H9 (cell line): ENCODE data around the gene LEMD1. TPM values are rescaled to one million over a fixed set of nuclear protein-coding genes. Genes with fewer than 3 reads are reported as not detected.

Experiments used
- DNase-seq: peaks from one replicate; pipeline ENCODE4 v3.0.0-alpha.2; 2017
- H2AFZ ChIP-seq: one replicate; pipeline ENCODE4 v1.6.1; 2013; ENCODE audit warnings: mild to moderate bottlenecking, low read length, control low read depth, moderate library complexity
- H2AK5ac ChIP-seq: 2 replicates; pipeline ENCODE4 v1.6.1; 2013; ENCODE audit warnings: low read length, control low read depth, mixed read lengths; ENCODE audit not compliant: insufficient read length
- H2BK120ac ChIP-seq: one replicate; pipeline ENCODE4 v1.6.1; 2013; ENCODE audit warnings: low read depth, mild to moderate bottlenecking, low read length, control low read depth, inconsistent platforms; ENCODE audit not compliant: poor library complexity, severe bottlenecking
- H2BK12ac ChIP-seq: 2 replicates; pipeline ENCODE4 v1.6.1; 2013; ENCODE audit warnings: low read length, control low read depth, mixed read lengths, low read depth; ENCODE audit not compliant: insufficient read length
- H2BK15ac ChIP-seq: 2 replicates; pipeline ENCODE4 v1.6.1; 2013; ENCODE audit warnings: low read depth, low read length, control low read depth
- H2BK20ac ChIP-seq: one replicate; pipeline ENCODE4 v1.6.1; 2013; ENCODE audit warnings: low read depth, mild to moderate bottlenecking, low read length, control low read depth, inconsistent platforms; ENCODE audit not compliant: poor library complexity, severe bottlenecking
- H2BK5ac ChIP-seq: 2 replicates; pipeline ENCODE4 v1.6.1; 2013; ENCODE audit warnings: low read length, control low read depth, mixed read lengths; ENCODE audit not compliant: insufficient read length
- H3K14ac ChIP-seq: 2 replicates; pipeline ENCODE4 v1.6.1; 2013; ENCODE audit warnings: low read length, control low read depth; ENCODE audit not compliant: insufficient read depth
- H3K18ac ChIP-seq: 2 replicates; pipeline ENCODE4 v1.6.1; 2013; ENCODE audit warnings: low read depth, mild to moderate bottlenecking, mixed read lengths, low read length, control low read depth; ENCODE audit not compliant: insufficient read length
- H3K23ac ChIP-seq: 2 replicates; pipeline ENCODE4 v1.6.1; 2013; ENCODE audit warnings: low read length, control low read depth, mixed read lengths, low read depth; ENCODE audit not compliant: insufficient read length
- H3K23me2 ChIP-seq: 2 replicates; pipeline ENCODE4 v1.6.1; 2013; ENCODE audit warnings: low read depth, mild to moderate bottlenecking, mixed read lengths, low read length, control low read depth; ENCODE audit not compliant: insufficient read length, poor library complexity, severe bottlenecking
- H3K27ac ChIP-seq: 2 replicates; pipeline ENCODE4 v1.5.1; 2013; ENCODE audit warnings: low read length, control low read depth, mixed read lengths, low read depth; ENCODE audit not compliant: insufficient read length
- H3K27me3 ChIP-seq: 2 replicates; pipeline ENCODE4 v1.6.1; 2013; ENCODE audit warnings: low read length, control low read depth, inconsistent platforms; ENCODE audit not compliant: insufficient read depth
- H3K4ac ChIP-seq: 2 replicates; pipeline ENCODE4 v1.6.1; 2013; ENCODE audit warnings: low read depth, mild to moderate bottlenecking, control low read depth, inconsistent platforms, low read length, moderate library complexity
- H3K4me1 ChIP-seq: 2 replicates; pipeline ENCODE4 v1.6.1; 2013; ENCODE audit warnings: low read length, control low read depth, inconsistent platforms; ENCODE audit not compliant: insufficient read depth
- H3K4me2 ChIP-seq: 2 replicates; pipeline ENCODE4 v1.6.1; 2013; ENCODE audit warnings: low read length, control low read depth, mixed read lengths; ENCODE audit not compliant: insufficient read length, insufficient read depth
- H3K56ac ChIP-seq: 2 replicates; pipeline ENCODE4 v1.6.1; 2013; ENCODE audit warnings: low read depth, mild to moderate bottlenecking, mixed read lengths, low read length, control low read depth; ENCODE audit not compliant: insufficient read length
- H3K79me1 ChIP-seq: 2 replicates; pipeline ENCODE4 v1.6.1; 2013; ENCODE audit warnings: low read depth, mild to moderate bottlenecking, moderate library complexity, low read length, control low read depth, inconsistent platforms; ENCODE audit not compliant: insufficient read depth, poor library complexity, severe bottlenecking
- H3K79me2 ChIP-seq: 2 replicates; pipeline ENCODE4 v1.6.1; 2013; ENCODE audit warnings: low read length, control low read depth, inconsistent platforms; ENCODE audit not compliant: insufficient read depth
- H3K9ac ChIP-seq: 2 replicates; pipeline ENCODE4 v1.6.1; 2013; ENCODE audit warnings: low read length, control low read depth, mixed read lengths; ENCODE audit not compliant: insufficient read length; ENCODE audit errors: extremely low read depth
- H3K9me3 ChIP-seq: one replicate; pipeline ENCODE4 v1.6.1; 2013; ENCODE audit warnings: low read depth, low read length, inconsistent platforms; ENCODE audit not compliant: control insufficient read depth
- H3T11ph ChIP-seq: one replicate; pipeline ENCODE4 v1.6.1; 2013; ENCODE audit warnings: mild to moderate bottlenecking, low read length, control low read depth, inconsistent platforms
- H4K20me1 ChIP-seq: one replicate; pipeline ENCODE4 v1.6.1; 2013; ENCODE audit not compliant: control insufficient read depth, insufficient read length, insufficient read depth
- H4K5ac ChIP-seq: 2 replicates; pipeline ENCODE4 v1.6.1; 2013; ENCODE audit warnings: low read depth, mild to moderate bottlenecking, mixed read lengths, low read length, control low read depth; ENCODE audit not compliant: insufficient read length
- H4K8ac ChIP-seq: replicated peaks from 2 replicates; pipeline ENCODE4 v1.6.1; 2013; ENCODE audit warnings: low read length, control low read depth, mixed read lengths, low read depth; ENCODE audit not compliant: insufficient read length
- H4K91ac ChIP-seq: 2 replicates; pipeline ENCODE4 v1.6.1; 2013; ENCODE audit warnings: low read depth, mild to moderate bottlenecking, moderate library complexity, mixed read lengths, low read length, control low read depth; ENCODE audit not compliant: insufficient read length
- H3K27ac Mint-ChIP-seq, 3 experiments: 2 replicates in 2 of 3; 3 replicates in 1 of 3; pipeline ENCODE4 v1.8.0; 2020 to 2021; ENCODE audit warnings: mixed read lengths in 3 of 3, mild to moderate bottlenecking in 1 of 3, moderate library complexity in 1 of 3
- H3K27me3 Mint-ChIP-seq: 2 replicates; pipeline ENCODE4 v1.8.0; 2021; ENCODE audit warnings: low read depth, mild to moderate bottlenecking, moderate library complexity, mixed read lengths
- H3K36me3 Mint-ChIP-seq, 3 experiments: 2 replicates in 2 of 3; 3 replicates in 1 of 3; pipeline ENCODE4 v1.8.0; 2020 to 2021; ENCODE audit warnings: low read depth in 3 of 3, mixed read lengths in 3 of 3; ENCODE audit not compliant: insufficient read depth in 1 of 3
- H3K4me1 Mint-ChIP-seq, 2 experiments: 2 replicates each; pipeline ENCODE4 v1.8.0; 2020; ENCODE audit warnings: mixed read lengths in 2 of 2
- H3K4me3 Mint-ChIP-seq, 2 experiments: 2 replicates in 1 of 2; 3 replicates in 1 of 2; pipeline ENCODE4 v1.8.0; 2020 to 2021; ENCODE audit warnings: mild to moderate bottlenecking in 2 of 2, mixed read lengths in 2 of 2, moderate library complexity in 1 of 2
- H3K9me3 Mint-ChIP-seq, 2 experiments: 2 replicates in 1 of 2; 3 replicates in 1 of 2; pipeline ENCODE4 v1.8.0; 2020; ENCODE audit warnings: mild to moderate bottlenecking in 2 of 2, mixed read lengths in 2 of 2, moderate library complexity in 1 of 2
- WGBS: extraction: QIAGEN DNeasy Blood & Tissue Kit; methylation state at CpG from one replicate; pipeline ENCODE4 v1.1.7; 2013; ENCODE audit warnings: missing lambda C conversion rate, low lambda C conversion rate, mixed read lengths; ENCODE audit not compliant: insufficient read length; ENCODE audit errors: extremely low coverage; 5-methylcytosine and 5-hydroxymethylcytosine counted together
- total RNA-seq: library from RNA; stranded (reverse); gene quantifications from 2 replicates; pipeline ENCODE4 v1.2.1, GENCODE V29; 2021
- TF ChIP-seq, protein P1 (sequence below): fragments of 200-600 bp; sonication (generic); conservative IDR thresholded peaks from 3 replicates; pipeline ENCODE4 v1.8.0; 2021; ENCODE audit warnings: antibody characterized with exemption, mild to moderate bottlenecking

LEMD1 gene
- total RNA-seq, 1 experiment from 2014 or later: 11.8 TPM

DNA sequence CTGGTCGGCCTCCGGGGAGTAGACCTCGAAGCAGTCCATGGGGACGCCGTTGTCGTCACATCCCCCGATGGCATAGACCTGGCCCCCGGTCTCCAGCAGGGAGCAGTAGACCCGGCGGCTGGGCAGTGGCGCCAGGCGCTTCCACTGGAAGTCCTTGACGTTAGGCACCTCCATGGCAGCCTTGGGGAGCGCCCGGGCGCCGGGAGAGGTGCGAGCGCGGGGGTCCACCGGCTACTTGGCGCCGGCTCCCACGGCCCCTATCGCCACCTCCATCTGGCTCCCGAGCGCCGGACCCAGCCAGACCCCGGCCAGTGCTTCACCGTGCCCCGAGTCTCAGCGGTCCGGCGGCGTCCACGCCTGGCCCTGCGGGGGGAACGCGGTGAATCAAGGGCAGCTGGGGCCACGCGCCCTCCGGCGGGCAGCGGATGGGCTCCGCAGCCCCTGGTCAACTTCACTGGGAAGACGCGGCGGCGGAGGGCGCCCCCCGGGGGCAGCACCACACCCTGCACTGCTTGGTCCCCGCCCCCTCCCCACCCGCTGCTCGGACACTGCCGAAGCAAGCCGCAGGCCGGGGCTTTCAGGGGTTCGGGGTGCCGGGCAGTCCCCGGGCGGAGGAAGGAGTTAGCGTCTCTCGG is 78.3 kb downstream of the LEMD1 start:
- H3T11ph ChIP-seq: no peak overlapping the region
- peaks cover 12% of the 10 kb centered on the region; the same call in 1 of the 2 replicates for H3K27me3 ChIP-seq
- H4K91ac ChIP-seq: no peak overlapping the region
- no peak overlapping the region for H4K8ac ChIP-seq
- no peak overlapping the region for H2BK12ac ChIP-seq
- no peak overlapping the region for H3K18ac ChIP-seq
- H2AFZ ChIP-seq: no peak overlapping the region
- no peak overlapping the region for H3K9ac ChIP-seq
- TF ChIP-seq, protein P1, sequence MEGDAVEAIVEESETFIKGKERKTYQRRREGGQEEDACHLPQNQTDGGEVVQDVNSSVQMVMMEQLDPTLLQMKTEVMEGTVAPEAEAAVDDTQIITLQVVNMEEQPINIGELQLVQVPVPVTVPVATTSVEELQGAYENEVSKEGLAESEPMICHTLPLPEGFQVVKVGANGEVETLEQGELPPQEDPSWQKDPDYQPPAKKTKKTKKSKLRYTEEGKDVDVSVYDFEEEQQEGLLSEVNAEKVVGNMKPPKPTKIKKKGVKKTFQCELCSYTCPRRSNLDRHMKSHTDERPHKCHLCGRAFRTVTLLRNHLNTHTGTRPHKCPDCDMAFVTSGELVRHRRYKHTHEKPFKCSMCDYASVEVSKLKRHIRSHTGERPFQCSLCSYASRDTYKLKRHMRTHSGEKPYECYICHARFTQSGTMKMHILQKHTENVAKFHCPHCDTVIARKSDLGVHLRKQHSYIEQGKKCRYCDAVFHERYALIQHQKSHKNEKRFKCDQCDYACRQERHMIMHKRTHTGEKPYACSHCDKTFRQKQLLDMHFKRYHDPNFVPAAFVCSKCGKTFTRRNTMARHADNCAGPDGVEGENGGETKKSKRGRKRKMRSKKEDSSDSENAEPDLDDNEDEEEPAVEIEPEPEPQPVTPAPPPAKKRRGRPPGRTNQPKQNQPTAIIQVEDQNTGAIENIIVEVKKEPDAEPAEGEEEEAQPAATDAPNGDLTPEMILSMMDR: peak; percentile 65
- WGBS: no CpG with 5 or more reads among the region's 63 CpGs
- H3K4me1 ChIP-seq: peaks cover 2% of the 10 kb centered on the region; the same call in 1 of the 2 replicates
- no peak overlapping the region for H3K27ac ChIP-seq
- no peak overlapping the region for H3K27ac Mint-ChIP-seq
- no peak overlapping the region; the same call in 1 of the 2 replicates for H3K14ac ChIP-seq
- no peak overlapping the region for H2BK20ac ChIP-seq
- no peak overlapping the region for H3K4ac ChIP-seq
- no peaks in the 10 kb centered on the region for H3K9me3 ChIP-seq
- H2AK5ac ChIP-seq: no peak overlapping the region
- peaks cover 72% of the 10 kb centered on the region for H3K27me3 Mint-ChIP-seq
- H3K4me1 Mint-ChIP-seq: peaks cover 36% of the 10 kb centered on the region in 2 experiments
- no peaks in the 10 kb centered on the region for H4K20me1 ChIP-seq
- H4K5ac ChIP-seq: no peak overlapping the region
- H3K4me3 Mint-ChIP-seq: peak overlapping the region; percentile 60 to 79
- H3K4me2 ChIP-seq: peak overlapping the region; percentile 72
- peaks cover 4% of the 10 kb centered on the region for H3K23me2 ChIP-seq
- no peaks in the 10 kb centered on the region for H3K79me2 ChIP-seq
- H3K23ac ChIP-seq: no peak overlapping the region
- no peak overlapping the region for H3K56ac ChIP-seq
- H2BK5ac ChIP-seq: no peak overlapping the region
- peaks cover 0 to 2% (median 0%) of the 10 kb centered on the region in 3 experiments; a peak in 2 of 7 replicates for H3K36me3 Mint-ChIP-seq
- H2BK15ac ChIP-seq: no peak overlapping the region
- H2BK120ac ChIP-seq: no peak overlapping the region
- no peaks in the 10 kb centered on the region for H3K79me1 ChIP-seq
- DNase-seq: peak; percentile 74
- H3K9me3 Mint-ChIP-seq: no peaks in the 10 kb centered on the region
